Measurements from ENCODE around the gene CUL4B. TPM values are rescaled to one million over a fixed set of nuclear protein-coding genes. Genes with fewer than 3 reads are reported as not detected.

Gene CUL4B
- total RNA-seq, 4 donors from 2014 or later, result 51.5 to 72.6 (median 53.7) TPM

DNA sequence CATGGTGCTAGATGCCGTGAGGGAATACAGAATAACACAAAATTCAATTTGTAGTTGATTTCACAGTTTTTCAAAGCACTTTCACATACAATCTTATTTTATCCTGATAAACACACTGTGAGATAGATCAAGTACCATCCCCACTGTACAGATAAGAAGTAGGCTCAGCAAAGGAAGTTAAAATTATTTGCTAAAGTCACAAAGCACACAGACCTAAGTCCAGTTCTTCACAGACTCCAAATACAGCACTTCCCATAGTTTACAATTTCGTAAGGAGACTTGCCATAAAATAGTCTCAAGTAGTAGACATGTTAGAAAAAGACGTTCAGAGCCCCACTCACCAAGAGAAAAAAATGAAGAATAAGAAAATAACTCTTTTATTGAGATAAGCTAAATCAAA, 7.8 kb upstream of the CUL4B start:
- TF ChIP-seq, protein P1, sequence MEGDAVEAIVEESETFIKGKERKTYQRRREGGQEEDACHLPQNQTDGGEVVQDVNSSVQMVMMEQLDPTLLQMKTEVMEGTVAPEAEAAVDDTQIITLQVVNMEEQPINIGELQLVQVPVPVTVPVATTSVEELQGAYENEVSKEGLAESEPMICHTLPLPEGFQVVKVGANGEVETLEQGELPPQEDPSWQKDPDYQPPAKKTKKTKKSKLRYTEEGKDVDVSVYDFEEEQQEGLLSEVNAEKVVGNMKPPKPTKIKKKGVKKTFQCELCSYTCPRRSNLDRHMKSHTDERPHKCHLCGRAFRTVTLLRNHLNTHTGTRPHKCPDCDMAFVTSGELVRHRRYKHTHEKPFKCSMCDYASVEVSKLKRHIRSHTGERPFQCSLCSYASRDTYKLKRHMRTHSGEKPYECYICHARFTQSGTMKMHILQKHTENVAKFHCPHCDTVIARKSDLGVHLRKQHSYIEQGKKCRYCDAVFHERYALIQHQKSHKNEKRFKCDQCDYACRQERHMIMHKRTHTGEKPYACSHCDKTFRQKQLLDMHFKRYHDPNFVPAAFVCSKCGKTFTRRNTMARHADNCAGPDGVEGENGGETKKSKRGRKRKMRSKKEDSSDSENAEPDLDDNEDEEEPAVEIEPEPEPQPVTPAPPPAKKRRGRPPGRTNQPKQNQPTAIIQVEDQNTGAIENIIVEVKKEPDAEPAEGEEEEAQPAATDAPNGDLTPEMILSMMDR (IDR thresholded peaks at IDR 0.05; ENCODE audit: low read depth), result no peak

DNA sequence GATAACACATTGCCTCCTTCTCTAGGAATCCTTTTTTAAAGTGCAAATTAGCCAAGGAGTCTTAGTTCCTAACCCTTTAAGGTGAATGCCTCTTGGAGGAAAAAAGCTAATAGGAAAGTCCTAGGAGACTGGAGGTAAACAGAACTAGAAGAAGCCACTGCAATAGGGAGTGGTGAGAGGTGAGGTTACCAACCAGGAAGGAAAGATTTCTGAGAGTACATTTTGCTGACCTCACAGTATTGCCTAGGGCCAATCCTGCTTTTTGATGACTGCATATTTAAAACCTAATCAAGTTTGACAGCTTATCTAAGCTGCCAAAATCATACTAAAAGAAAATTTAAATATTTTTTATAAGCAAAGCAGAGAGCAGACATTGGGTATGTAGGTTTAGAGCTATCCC, 7.3 kb upstream of the CUL4B start:
- TF ChIP-seq, protein P1 (IDR thresholded peaks at IDR 0.05; ENCODE audit: low read depth), result no peak

DNA sequence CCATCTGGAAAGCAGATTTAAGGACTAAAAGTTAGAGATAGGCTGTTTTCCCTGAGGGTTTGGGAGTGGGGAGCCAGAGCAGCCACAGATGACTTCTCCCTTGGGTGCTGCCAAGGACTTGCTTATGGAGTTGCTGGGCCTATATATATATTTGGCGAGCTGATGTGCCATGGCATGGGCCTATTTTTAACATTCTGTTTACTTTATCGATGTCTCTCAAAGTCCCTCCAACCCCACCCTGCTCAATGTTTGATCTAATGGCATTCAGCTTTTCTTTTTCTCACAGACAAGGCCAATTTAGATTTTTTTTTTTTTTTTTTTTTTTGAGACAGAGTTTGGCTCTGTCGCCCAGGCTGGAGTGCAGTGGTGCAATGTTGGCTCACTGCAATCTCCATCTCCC, 6.1 kb upstream of the CUL4B start:
- TF ChIP-seq, protein P1 (IDR thresholded peaks at IDR 0.05; ENCODE audit: low read depth), result no peak

DNA sequence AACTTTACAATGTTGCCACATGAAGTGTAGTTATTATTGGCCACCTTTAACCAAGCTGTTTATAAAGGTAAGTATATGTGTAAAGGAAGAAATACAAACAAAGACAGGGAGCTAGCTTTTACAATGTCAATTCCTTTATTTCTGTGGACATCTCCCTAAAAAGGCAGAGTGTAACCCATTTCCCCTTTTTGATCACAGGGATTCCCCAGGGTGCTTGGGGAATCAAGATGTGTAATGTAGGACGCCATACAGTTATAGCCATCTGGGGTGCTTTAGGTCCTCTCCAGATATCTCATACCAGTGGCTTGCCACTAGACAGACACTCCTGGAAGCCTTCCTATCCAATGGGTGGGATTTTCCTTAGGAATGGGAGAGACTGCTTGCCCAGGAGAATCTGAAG, 4.2 kb upstream of the CUL4B start:
- TF ChIP-seq, protein P1 (IDR thresholded peaks at IDR 0.05; ENCODE audit: low read depth), result no peak

DNA sequence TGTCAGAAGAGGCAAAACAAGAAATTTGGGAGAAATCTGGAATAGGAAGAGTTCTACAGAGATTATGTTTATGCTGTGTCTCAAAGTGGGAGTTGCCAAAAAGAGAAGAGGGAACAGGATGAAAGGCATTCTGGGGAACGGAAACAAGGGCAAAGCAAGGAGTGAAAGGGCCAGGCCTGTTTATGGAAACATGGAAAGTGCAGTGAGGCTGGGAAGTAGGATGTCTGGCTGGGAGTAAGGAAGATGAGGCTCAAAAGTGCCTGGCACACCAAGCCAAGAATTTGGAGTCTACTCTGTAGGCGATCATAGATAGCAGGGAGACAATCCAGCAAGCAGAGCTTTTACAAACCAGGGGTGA, 1.8 kb upstream of the CUL4B start:
- TF ChIP-seq, protein P1 (IDR thresholded peaks at IDR 0.05; ENCODE audit: low read depth), result no peak

DNA sequence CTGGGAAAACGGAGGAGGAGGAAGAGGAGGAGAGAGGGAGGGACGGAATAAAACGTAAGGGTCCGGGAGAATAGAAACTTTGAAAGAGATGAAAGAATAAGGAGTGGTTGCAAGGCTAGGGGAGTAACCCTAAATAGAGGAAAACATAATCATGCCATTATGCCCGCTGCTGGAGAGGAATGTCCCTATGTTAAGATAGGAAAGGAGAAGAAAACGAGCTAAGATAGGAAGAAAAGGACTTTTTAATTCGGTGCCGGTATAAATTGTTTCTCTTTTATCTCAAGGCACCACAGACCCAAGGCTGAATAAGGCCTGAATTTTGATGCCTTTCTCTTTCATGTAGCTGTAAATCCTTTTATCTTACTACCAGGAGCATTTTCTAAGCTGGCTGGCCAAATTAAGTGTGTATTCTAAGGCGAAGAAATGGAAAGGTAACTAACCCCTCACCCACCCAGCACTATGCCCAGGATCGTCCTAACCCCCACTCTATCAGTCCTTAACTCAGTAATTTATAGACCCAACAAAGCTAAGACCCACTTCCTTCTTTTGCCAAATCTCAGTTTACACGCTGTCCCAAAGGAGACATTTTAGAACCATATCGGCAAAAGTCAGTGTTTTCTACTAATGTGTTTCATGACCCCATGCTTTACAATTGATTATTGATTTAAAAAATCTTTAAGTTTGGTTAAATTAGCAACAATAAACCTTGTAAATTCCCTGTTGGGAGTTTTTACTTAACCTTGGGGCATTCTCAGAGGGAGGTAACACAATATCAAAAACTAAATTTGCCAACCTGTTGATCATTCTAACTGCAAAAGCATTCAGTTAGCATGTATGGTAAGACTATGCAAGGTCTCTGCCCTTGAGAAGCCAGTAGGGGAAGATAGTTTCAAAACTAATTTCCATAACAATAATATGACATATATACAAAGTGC, 1.1 kb upstream of the CUL4B start:
- TF ChIP-seq, protein P1 (IDR thresholded peaks at IDR 0.05; ENCODE audit: low read depth), result no peak

DNA sequence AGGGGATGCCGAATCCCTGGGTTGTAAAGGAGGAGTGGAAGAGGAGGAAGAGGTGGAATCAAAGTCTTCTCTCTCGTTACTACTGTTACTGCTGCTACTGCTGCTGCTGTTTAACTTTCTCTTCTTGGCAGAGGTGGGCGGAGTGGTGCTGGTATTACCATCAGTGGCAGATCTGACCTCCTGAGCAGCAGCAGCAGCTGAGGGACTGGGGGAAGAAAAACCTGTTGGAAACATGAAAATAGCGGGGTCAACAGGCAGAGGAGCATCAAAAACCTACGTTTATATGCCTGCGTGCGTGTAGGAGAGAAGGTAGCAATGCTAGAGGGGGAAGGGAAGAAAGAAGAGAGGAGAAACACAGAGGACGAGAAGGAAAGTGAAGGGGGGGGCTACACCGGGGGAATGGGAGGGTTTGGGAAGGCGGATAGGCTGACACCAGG, 339 bp downstream of the CUL4B start:
- TF ChIP-seq, protein P1 (IDR thresholded peaks at IDR 0.05; ENCODE audit: low read depth), result no peak
